H54 (cell line): ENCODE results near the gene NOL4L.

Experiments
- DNase-seq: peaks from one replicate; pipeline ENCODE4 v3.0.0; 2011; ENCODE audit warnings: low spot score, mixed read lengths; ENCODE audit not compliant: insufficient read length
- FAIRE-seq: peaks from 3 replicates; lab custom pipeline; 2011; peaks lifted over from hg19 to GRCh38; lab: Jason Lieb, UNC
- POLR2A ChIP-seq: IDR thresholded peaks from 2 replicates; pipeline ENCODE4 v1.6.1; 2011; ENCODE audit warnings: low read depth, mild to moderate bottlenecking, low read length

Gene NOL4L

DNA sequence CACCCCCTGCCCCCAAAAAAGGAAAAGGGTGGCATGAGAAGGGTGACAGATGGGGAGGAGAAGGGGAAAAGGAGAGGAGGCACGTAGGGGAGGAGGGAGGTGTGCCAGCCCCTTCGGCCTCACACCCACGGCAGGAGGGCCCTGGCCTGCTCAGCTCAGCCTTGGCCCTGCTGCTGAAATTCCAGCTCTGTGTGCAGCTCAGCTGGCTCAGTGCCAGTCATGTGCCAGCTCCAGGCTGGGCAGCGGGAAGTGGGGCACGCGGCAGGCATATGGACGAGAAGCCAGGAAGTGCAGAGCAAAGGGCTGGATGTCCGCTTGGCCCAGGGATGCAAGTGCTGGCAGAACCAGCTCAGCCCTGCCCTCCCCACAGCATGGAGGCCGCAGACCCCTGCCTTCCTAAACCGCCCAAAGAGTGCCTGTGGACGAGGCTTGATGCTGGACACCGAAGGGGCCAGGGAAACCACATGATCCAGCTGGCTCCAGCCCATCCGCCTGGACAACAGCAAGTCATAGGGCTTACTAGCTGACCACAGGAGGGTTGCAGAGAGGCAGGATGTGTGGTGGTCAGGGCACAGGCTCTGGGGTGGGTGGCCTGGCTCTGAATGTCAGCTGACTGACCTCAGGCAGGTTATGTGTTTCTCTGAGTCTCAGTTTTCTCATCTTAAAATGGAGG is 60.2 kb downstream of the NOL4L start:
- DNase-seq (no peak), FAIRE-seq (no peak)
- TF ChIP-seq POLR2A, result no peak

DNA sequence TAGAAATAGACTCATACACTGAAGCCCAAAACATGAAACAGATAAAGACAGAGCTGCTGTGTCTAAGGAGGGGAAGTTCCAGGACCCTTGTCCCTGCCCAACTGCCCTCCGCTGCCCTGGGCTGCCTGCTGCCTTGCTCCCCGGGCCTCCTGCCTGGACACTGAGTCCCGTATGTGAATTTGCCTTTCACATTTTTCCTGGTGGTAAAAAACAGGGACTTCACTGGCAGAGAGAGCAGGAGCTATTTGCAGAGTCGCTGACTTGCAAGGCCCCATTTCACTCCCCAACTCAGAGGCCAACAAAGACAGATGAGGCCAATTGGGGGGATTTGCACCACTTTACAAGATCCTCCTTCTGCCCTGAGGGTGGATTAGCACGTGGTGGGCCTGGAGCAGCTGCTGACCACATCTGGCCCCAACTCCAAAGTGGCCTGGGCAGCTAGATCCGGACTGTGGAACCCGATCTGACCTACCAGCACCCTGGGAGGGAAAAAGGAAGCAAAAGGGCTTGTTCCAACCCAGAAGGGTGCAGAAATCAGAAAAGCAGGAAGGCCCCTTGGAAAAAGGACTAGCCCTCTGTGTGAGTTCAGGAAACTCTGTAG is 61.4 kb downstream of the NOL4L start:
- DNase-seq (no peak), FAIRE-seq (no peak)
- TF ChIP-seq POLR2A, result no peak

DNA sequence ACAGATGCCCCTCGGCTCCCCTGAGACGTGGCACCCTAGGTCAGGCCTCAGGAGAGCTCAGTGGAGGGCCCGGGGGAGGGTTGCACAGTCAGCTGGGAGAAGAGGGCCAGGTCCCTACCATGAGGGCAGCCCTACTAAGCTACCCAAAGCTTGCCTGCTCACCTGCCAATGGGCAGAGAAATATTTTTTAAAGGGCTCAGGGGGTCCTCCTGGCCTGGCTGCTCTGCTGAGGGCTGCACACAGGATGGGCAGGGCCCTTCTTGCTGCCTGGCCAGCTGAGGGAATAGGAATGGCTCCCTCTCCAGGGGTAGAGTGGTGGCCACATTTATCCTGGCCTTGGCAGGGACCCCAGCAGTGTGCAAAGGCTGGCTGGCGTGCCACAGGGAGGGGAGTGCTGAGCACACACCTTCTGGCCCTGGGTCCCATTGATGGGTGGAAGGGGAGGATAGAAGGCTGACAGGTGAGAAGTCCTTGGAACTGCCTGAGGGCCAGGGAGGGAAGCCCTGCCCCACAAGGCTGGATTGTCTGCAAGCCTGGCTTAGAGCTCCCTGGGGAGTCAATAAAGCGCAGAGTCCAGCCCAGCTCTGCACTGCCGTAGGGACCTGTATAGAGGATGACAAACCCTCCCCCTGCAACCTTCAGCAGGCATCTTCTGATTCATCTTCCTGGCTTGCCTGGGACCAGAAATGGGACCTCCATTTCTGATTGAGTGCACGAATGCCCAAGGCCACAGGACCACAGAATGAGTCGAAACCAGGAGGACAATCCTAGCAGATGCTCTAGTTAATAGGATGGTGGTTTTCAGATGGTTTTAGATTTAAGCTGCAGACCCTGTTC is 62.1 kb downstream of the NOL4L start:
- DNase-seq (peak; percentile 77), FAIRE-seq (no peak)
- TF ChIP-seq POLR2A, result no peak

DNA sequence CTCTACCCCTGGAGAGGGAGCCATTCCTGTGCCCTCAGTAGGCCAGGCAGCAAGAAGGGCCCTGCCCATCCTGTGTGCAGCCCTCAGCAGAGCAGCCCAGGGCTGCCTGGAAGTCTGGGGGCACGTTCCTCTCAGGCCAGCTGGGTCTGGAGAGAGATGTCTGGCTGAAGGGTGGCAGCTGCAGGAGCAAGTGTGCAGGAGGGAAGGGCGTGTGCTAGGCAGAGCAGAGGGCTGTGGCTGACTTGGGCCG is 62.7 kb downstream of the NOL4L start:
- no peak for DNase-seq
- no peak for FAIRE-seq
- no peak for TF ChIP-seq POLR2A

DNA sequence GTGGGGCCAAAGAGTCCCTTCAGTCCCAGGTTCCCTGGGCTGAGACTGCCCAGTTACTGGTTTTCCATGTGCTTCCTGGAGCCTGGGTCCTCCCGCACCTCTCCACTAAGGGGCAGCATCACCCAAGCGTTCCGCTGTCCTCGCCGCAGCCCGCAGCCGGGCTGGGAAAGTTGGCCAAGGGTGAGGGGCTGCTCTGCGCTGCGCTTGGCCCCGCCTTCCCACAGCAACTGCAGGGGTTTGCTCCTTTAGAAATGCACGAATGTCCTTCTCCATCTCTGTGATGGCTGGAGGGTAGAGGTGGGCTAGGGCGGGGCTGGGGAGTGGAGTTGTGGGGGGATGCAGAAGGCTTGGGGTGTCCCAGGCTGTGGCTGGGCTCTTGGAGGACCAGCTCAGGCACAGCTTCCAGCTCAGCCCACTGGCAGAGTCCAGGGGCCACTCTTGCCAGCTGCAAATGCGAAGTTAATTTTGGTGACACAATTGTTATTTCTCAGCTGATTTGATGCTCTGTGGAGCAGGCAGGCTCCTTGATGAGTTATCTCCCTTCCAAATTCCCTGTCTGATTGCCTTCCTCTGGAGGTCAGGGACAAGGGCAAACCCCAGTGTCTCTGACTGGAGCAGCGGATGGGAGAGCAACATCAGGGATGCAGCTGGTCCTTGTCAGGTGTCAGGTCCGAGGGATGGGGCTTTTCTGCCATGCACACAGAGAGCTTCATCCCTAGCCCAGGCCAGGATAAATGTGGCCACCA is 63.2 kb downstream of the NOL4L start:
- peak; percentile 75 for DNase-seq
- no peak for TF ChIP-seq POLR2A

DNA sequence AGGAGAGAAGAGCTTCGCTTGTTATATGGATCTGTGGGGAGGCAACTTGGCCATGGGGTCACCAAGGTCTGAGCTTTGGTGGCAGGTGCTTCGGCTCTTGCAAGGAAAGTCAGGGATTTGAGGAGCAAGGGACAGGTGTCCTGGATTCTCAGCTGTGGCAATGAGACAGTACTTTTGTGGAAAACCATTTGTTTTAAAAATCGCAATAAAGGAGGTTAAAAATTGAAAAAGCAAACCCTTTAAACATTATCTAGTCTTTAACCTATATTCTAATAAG is 64.3 kb downstream of the NOL4L start:
- no peak for DNase-seq
- FAIRE-seq, result no peak
- TF ChIP-seq POLR2A, result no peak

More for the DNA sequence above, 63.2 kb downstream of the NOL4L start:
- no peak for FAIRE-seq

DNA sequence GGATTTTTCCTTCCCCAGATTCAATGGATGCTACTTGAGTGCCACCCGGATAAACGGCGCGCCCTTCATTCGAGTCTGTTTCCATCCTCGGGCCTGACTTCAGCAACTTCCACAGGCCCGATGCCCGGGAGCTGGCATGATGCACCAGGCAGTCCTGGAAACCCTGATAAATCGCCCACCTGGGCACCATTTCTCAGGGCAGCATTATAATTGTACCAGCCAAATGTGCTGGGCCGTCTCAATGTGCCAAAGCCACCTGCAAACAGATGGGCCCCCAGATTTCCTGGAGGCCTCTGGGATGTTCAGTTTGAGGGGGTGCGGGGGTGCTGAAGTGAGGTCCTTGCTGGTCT is 65.8 kb downstream of the NOL4L start:
- no peak for TF ChIP-seq POLR2A
- no peak for DNase-seq
- no peak for FAIRE-seq

DNA sequence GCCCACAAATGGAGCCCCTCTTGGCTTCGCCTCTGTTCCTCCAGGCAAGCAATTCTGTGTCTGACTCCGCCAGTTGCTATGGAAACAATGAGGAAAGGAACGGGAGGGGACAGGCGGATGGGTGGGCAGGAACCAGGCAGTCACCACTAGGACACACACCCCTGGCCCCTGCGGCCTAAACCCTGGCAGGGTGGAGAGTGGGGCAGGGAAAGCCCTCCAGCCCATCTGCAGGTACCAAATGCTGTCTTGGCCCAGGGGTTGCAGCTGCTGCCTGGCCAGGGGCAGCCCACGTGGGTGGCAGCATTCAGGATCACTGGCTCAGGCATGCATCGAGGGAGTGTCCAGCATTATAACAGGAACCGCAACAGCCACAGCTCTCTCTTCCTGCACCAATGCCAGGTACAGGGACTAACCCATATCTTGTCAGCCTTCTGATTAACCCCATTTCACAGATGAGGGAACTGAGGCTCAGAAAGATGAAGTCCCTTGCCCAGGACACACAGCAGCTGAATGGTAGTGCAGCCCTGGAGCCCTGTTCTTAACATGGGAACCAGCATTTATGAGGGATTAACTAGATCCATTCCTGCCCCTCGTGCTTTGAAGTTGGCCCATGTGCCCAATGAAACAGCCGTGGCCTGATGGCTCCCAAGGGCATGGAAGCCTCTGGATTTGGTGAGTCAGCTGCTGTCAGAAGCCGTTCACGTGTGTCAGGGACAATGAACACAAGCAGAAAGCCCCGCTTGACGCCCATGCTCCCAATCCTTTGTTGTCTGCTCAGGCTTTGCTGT is 66.3 kb downstream of the NOL4L start:
- no peak for FAIRE-seq
- TF ChIP-seq POLR2A, result no peak
- no peak for DNase-seq

DNA sequence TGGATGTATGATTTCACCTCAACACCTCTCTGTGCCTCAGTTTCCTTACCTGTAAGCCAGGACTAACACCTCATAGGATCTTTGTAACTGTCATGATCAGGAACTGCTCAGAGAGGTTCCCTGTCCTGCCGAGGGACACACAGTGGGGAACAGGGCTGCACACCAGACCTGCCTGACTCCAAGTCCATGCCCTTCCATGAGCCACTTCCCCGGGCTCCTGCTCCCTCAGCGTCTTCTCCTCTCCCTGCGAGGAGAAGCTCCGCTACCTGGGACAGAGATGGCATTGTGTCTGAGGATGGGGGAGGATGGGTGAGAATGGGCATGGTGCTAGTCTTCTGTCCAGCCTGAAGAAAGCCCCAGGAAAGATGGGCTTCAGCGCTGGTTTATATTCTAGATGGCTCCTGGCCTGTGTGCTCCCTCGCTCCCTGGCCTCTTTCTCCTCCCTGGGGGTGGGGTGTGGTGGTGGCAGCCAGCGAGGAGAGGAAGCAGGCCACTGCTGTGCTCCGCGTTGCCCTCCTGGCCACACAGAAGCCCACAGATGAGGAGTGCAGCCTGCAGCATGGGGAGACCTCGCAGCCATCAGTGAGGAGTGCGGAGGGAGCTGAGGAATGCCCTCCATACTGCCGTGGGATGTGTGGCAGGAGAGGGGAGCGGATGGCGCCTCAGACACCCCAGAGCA is 67.1 kb downstream of the NOL4L start:
- DNase-seq (no peak), FAIRE-seq (no peak)
- no peak for TF ChIP-seq POLR2A

DNA sequence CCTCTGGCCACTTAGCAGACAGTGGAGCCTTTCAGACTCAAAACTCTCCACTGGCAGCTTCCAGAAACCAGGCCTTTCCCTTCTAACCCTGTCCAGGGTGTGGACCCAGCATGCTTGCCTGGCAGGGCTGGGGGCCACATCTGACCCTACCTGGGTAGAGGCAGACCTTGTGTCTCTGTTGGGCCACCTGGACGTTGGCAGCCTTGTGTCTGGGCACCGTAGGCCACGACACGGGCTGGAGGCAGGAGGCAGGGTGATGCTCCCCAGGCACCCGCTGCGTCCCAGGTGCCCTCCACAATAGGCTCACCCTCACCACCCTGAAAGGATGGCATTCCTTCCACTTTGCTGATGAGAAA is 67.6 kb downstream of the NOL4L start:
- DNase-seq (no peak), FAIRE-seq (no peak)
- no peak for TF ChIP-seq POLR2A

DNA sequence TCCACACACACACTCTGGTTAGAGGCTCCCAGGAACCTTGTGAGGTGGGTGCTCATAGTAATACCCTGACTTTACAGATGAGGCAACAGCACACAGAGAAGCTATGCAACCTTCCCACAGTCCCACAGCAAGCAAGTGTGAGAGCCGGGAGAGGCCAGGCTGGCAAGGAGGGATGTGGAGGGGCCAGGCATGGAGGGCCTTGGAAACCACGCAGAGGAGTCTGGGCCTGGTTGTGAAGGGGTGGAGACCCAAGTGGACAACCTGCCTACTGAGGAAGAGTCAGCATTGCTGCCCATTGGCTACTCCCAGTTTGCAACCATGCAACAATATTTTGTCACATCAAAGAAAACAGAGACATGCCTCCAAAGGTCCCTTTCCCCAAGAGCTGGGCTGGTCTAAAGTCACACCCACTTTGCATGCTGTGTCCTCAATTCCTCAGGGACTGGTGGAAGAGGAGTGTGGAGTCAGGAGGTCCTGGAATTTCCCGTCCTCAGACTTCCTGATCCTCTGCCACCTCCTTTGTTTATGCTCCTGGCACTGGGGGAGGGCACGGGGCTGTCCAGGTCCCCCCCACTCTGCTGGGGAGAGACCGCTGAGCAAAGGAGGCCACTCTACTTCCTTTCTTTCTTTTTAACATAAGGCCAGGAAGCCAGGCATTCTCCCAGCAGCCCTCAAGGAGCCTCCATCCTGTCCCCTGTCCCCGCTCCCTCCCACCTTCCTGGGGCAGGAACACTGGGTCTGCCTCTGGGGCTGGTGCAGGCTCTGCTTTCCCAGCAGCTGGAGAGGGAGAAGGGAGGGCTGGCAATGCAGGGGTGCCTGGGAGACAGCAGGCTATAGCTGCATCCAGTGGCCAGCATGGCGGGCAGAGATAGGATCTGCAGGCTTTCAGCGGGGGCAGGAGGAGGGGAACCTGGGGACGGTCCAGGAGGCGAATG is 68.3 kb downstream of the NOL4L start:
- TF ChIP-seq POLR2A, result no peak
- no peak for FAIRE-seq
- no peak for DNase-seq

DNA sequence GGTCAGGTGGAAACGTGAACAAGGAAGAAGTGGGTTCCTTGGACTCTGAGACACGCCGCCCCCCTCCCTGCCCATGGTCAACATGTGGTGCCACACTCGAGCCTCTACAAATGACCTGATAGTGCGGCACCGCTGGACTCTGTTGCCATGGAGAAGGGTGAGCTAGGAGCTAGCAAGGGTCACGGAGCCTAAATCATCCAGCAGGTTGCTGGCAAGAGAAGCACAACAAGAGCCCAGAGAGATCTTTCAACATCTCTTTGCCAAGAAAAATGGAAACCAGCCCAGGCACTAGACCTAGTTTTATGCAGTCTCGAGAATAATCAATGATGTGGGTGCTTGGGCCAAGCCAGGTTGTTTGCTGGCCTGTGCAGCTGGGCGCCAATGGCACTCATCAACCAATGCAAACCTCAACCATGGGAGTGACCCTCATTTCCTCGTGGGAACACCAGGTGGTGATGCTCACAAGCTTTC is 69.5 kb downstream of the NOL4L start:
- no peak for TF ChIP-seq POLR2A
- FAIRE-seq (no peak), DNase-seq (no peak)
